Activated T-cell treated with anti-CD3 and anti-CD28 coated beads, Interleukin-2, amount 50 U/mL, for 4 hours (primary cell): ENCODE measurements around the gene LEUTX. TPM values are rescaled to one million over a fixed set of nuclear protein-coding genes. Genes with fewer than 3 reads are reported as not detected.
"Not testable (repeated sequence)": the region's sequence is repeated elsewhere in the genome, so short reads cannot be mapped to it uniquely, and the experiment has no call there.

ENCODE experiments used
- ATAC-seq, 2 donors: fragments of 200-7000 bp; cut with Tn5 transposase; one replicate each; pipeline ENCODE4 v1.10.0; 2021
- DNase-seq: peaks from one replicate; pipeline ENCODE4 v3.0.0-alpha.2; 2020
- H3K27me3 Mint-ChIP-seq: one replicate; pipeline ENCODE4 v1.8.0; 2021; ENCODE audit warnings: low read depth, mixed read lengths
- H3K36me3 Mint-ChIP-seq: one replicate; pipeline ENCODE4 v1.8.0; 2022; ENCODE audit warnings: mixed read lengths; ENCODE audit not compliant: insufficient read depth
- H3K4me1 Mint-ChIP-seq: one replicate; pipeline ENCODE4 v1.8.0; 2021; ENCODE audit warnings: low read depth, mixed read lengths
- H3K4me3 Mint-ChIP-seq: one replicate; pipeline ENCODE4 v1.8.0; 2021; ENCODE audit warnings: mild to moderate bottlenecking, moderate library complexity, mixed read lengths
- H3K9me3 Mint-ChIP-seq: one replicate; pipeline ENCODE4 v1.8.0; 2021; ENCODE audit warnings: mixed read lengths
- total RNA-seq, 3 donors: library from RNA; stranded (reverse); gene quantifications; one replicate each; pipeline ENCODE4 v1.2.1, GENCODE V29; 2021

Gene LEUTX
- total RNA-seq, 3 donors from 2014 or later, result not detected

GRCh38 chr19:39805104-39805503, 26.4 kb downstream of the LEUTX start:
- DNase-seq (no peak), ATAC-seq (no peak)
- Mint-ChIP-seq H3K27me3 (peaks cover 7% of the 10 kb centered on the region), H3K36me3 (no peaks in the 10 kb centered on the region), H3K4me3 (no peak overlapping the region), H3K4me1 (no peaks in the 10 kb centered on the region), H3K9me3 (no peaks in the 10 kb centered on the region)

DNA sequence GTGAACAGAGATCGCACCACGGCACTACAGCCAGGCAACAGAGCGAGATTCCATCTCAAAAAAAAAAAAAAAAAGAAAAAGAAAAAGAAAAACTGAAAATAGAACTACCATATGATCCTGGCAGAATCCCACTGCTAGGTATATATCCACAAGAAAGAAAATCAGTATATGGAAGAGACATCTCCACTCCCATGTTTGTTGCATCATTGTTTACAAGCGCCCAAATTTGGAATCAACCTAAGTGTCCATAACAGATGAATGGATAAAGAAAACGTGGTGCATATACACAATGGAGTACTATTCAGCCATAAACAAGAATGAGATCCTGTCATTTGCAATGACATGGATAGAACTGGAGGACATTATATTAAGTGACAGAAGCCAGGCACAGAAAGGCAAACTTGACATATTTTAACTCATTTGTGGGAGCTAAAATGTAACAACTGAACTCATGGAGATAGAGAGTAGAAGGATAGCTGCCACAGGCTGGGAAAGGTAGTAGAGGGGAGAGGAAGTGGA, 29.3 kb downstream of the LEUTX start:
- H3K4me1 Mint-ChIP-seq, result no peaks in the 10 kb centered on the region

DNA sequence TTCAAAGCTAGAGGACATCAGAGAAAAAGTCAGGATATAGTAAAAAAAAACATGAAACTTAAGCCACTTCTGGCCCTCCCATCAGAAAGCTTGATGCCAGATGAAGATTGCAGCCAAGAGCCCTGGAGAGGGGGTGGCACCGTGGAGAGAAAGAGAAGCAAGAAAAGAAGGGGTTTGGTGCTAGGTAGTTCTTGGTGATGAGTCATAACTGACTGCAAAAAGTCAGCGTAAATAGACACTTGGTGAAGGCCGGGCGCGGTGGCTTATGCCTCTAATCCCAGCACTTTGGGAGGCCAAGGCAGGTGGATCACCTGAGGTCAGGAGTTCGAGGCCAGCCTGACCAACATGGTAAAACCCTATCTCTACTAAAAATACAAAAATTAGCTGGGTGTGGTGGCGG, 30.0 kb downstream of the LEUTX start:
- not testable (repeated sequence) for H3K27me3 Mint-ChIP-seq, H3K36me3 Mint-ChIP-seq, DNase-seq, H3K4me1 Mint-ChIP-seq, H3K9me3 Mint-ChIP-seq, ATAC-seq, H3K4me3 Mint-ChIP-seq

More for the DNA sequence above, 29.3 kb downstream of the LEUTX start:
- DNase-seq, result no peak
- H3K4me3 Mint-ChIP-seq, result no peak overlapping the region
- peaks cover 7% of the 10 kb centered on the region for H3K27me3 Mint-ChIP-seq
- H3K36me3 Mint-ChIP-seq, result no peaks in the 10 kb centered on the region
- no peak for ATAC-seq
- no peaks in the 10 kb centered on the region for H3K9me3 Mint-ChIP-seq

DNA sequence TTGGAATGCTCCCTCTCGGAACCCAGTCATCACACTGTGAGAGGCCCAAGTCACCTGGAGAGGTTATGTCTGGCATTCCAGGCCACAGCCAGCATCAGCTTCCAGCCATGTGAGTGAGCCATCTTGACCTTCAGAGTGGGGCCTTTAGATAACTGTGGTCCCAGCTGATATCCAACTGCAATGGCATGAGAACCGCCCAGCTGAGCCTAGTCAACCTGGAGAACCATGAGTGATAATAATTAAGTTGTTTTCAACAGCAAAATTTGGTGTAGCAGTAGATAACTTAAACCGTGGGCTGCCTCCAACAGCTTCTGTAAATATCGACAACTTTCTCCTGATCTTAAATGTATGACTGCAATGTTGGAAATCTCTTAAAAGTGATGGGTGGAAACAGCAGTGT, 30.7 kb downstream of the LEUTX start:
- Mint-ChIP-seq H3K4me1 (no peaks in the 10 kb centered on the region), H3K9me3 (no peaks in the 10 kb centered on the region), H3K27me3 (no peaks in the 10 kb centered on the region)

DNA sequence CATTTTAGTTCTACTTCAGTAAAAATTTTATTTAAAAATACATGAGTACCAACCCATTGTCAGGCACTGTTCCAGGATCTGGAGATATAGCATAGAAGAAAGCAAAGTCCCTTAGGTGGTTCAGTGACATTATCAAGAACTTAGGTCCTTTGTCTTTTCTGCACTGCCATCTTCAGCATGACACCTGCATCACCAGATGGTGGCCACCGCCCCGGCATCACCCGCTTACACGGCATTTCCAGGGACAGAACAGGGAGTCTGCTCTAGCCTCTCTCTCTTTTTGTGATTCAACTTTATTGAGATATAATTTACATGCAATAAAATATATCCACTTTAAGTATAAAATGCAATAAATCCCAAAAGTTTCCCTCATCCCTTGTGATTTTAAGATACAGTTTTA, 31.8 kb downstream of the LEUTX start:
- Mint-ChIP-seq H3K27me3 (no peaks in the 10 kb centered on the region), H3K4me1 (no peaks in the 10 kb centered on the region), H3K4me3 (no peak overlapping the region), H3K36me3 (no peaks in the 10 kb centered on the region), H3K9me3 (no peaks in the 10 kb centered on the region)
- no peak for ATAC-seq
- no peak for DNase-seq

More for the DNA sequence above, 30.7 kb downstream of the LEUTX start:
- no peaks in the 10 kb centered on the region for H3K36me3 Mint-ChIP-seq
- DNase-seq (no peak), ATAC-seq (no peak)
- H3K4me3 Mint-ChIP-seq, result no peak overlapping the region

DNA sequence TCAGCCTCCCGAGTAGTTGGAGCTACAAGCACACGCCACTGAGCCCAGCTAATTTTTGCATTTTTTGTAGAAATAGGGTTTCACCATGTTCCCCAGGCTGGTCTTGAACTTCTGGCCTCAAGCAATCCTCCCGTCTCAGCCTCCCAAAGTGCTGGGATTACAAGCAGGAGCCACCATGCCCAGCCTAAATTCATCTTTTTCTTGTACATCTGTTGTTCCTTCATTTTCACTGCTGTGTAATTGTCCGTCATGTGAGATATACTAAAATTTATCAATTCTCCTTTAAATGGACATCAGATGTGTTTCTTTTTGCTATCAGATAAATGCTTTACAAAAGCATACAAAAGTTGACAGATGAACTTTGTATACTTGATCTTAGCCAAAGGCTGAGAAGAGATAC, 32.4 kb downstream of the LEUTX start:
- H3K4me3 Mint-ChIP-seq, result no peak overlapping the region
- H3K9me3 Mint-ChIP-seq, result no peaks in the 10 kb centered on the region
- H3K36me3 Mint-ChIP-seq, result peaks cover 2% of the 10 kb centered on the region
- DNase-seq (no peak), ATAC-seq (no peak)
- H3K4me1 Mint-ChIP-seq, result no peaks in the 10 kb centered on the region
- no peaks in the 10 kb centered on the region for H3K27me3 Mint-ChIP-seq

DNA sequence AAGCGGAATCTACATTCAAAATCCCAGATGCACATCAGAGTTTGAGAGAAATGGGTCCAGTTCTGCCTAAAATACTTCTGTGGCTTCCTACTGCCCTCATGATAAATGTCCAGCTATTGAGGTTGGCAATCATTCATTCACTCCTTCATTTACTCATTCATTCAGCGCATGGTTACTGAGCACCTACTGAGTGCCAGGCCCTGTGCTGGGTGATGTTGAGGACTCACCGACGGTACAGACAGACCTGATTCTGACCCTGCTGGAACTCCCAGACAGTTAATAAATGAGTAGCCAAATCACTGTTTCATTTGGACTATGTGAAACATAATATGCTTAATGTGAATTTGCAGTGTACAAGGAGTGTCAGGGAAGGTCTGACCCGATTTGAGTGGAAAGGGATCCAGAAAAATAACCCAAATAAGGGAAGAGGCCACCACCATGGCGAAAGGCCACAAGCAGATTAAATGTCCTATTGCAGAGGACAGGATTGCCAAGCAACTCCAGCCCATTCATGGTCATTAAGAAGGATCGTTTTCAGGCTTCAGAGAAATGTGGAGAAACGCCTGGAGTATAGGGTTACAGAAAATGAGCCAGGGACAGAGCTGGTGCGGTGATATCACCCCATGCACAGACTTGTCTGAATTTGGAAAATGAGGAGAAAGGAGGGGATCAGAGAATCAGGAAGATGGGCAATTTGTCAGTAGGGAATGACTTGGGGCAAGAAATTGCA, 34.8 kb downstream of the LEUTX start:
- no peak for ATAC-seq
- Mint-ChIP-seq H3K36me3 (peaks cover 13% of the 10 kb centered on the region), H3K27me3 (no peaks in the 10 kb centered on the region), H3K4me3 (no peak overlapping the region), H3K4me1 (no peaks in the 10 kb centered on the region), H3K9me3 (no peaks in the 10 kb centered on the region)
- no peak for DNase-seq

DNA sequence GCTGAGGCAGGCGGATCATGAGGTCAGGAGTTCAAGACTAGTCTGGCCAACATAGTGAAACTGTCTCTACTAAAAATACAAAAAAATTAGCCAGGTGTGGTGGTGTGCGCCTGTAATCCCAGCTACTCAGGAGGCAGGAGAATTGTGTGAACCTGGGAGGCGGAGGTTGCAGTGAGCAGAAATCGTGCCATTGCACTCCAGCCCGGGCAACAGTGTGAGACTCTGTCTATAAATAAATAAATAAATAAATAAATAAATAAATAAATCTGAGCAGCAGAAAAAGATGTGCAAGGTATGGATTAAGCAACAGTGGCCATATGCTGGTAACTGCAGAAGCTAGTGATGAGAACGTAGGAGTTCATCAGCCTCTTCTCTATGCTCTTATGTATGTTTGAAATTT, 35.5 kb downstream of the LEUTX start:
- not testable (repeated sequence) for ATAC-seq, H3K27me3 Mint-ChIP-seq, DNase-seq, H3K9me3 Mint-ChIP-seq, H3K4me3 Mint-ChIP-seq, H3K4me1 Mint-ChIP-seq
- H3K36me3 Mint-ChIP-seq, result peaks cover 16% of the 10 kb centered on the region

- ATAC-seq (no peak), DNase-seq (no peak)
- Mint-ChIP-seq H3K36me3 (peaks cover 18% of the 10 kb centered on the region), H3K4me1 (peaks cover 6% of the 10 kb centered on the region), H3K4me3 (no peak overlapping the region), H3K27me3 (no peaks in the 10 kb centered on the region), H3K9me3 (no peaks in the 10 kb centered on the region)
Measured at GRCh38 chr19:39814595-39814994, 35.9 kb downstream of the LEUTX start.

- peaks cover 2% of the 10 kb centered on the region for H3K9me3 Mint-ChIP-seq
- no peak for DNase-seq
- H3K27me3 Mint-ChIP-seq, result no peaks in the 10 kb centered on the region
- H3K4me3 Mint-ChIP-seq, result no peak overlapping the region
- peaks cover 23% of the 10 kb centered on the region for H3K36me3 Mint-ChIP-seq
- ATAC-seq, result no peak
- peaks cover 9% of the 10 kb centered on the region for H3K4me1 Mint-ChIP-seq
Measured at GRCh38 chr19:39816287-39817048, 37.8 kb downstream of the LEUTX start.

DNA sequence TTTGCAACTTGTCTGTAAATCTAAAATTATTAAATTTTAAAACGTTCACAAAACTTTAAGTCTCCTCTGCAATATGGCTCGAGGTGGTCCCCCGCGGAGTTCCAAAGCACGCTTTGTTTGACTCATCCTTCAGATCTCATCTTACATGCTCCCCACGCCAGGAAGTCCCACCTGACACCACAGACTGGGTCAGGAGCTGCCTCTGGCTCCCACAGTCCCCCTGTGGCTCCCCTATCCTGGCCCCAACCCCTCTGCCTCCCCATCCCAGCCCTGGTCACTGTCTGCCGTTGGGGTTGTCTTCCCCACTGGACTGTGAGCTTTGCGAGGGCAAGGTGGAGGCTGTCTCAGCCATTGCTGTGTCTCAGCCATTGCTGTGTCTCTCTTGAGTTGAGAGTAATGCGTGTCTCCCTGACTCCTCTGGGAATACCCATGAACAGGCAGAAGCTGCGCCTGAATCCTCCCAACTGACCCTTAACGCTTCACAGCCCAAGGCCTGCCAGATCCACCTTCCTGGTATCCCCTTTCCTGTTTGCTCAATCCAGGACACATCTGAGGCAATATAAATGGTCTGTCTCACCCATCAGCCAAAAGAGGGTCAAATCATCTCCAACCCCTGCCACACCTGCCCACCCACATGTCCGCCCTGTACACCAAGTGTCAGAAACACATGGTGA, 39.4 kb downstream of the LEUTX start:
- Mint-ChIP-seq H3K36me3 (peaks cover 23% of the 10 kb centered on the region), H3K4me1 (peaks cover 9% of the 10 kb centered on the region), H3K9me3 (peaks cover 2% of the 10 kb centered on the region), H3K27me3 (no peaks in the 10 kb centered on the region), H3K4me3 (no peak overlapping the region)
- DNase-seq (no peak), ATAC-seq (no peak)

GRCh38 chr19:39818626-39819097, 40.0 kb downstream of the LEUTX start:
- Mint-ChIP-seq H3K36me3 (peaks cover 23% of the 10 kb centered on the region), H3K4me3 (no peak overlapping the region), H3K9me3 (peaks cover 2% of the 10 kb centered on the region), H3K27me3 (no peaks in the 10 kb centered on the region), H3K4me1 (peaks cover 9% of the 10 kb centered on the region)
- DNase-seq (no peak), ATAC-seq (no peak)

DNA sequence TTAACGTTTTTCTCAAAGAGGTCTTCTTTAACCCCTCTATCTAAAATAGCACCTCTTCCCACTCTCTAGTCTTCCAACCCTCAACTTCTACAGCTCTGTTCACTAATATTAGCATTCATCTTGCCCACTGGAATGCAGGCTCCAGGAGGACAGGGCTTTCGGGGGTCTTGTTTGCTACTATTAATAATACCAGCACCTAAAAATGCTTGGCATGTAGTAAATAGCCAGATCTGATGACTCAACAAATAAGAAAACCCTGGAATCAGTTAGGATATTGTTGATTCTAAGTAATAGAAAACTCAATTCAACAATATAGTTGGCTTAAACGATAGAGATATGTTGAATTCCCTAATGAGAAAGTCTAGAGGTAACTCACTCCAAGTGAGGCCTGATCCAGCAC, 41.1 kb downstream of the LEUTX start:
- Mint-ChIP-seq H3K4me3 (no peak overlapping the region), H3K9me3 (peaks cover 2% of the 10 kb centered on the region), H3K4me1 (peaks cover 9% of the 10 kb centered on the region), H3K27me3 (no peaks in the 10 kb centered on the region), H3K36me3 (peaks cover 23% of the 10 kb centered on the region)
- no peak for ATAC-seq
- DNase-seq, result no peak

GRCh38 chr19:39820696-39821095, 42.0 kb downstream of the LEUTX start:
- peaks cover 9% of the 10 kb centered on the region for H3K4me1 Mint-ChIP-seq
- H3K9me3 Mint-ChIP-seq, result peaks cover 2% of the 10 kb centered on the region
- H3K36me3 Mint-ChIP-seq, result peaks cover 23% of the 10 kb centered on the region
- ATAC-seq (no peak), DNase-seq (no peak)
- no peaks in the 10 kb centered on the region for H3K27me3 Mint-ChIP-seq
- no peak overlapping the region for H3K4me3 Mint-ChIP-seq
